ENCODE results near the gene AJM1. TPM values are rescaled to one million over a fixed set of nuclear protein-coding genes. Genes with fewer than 3 reads are reported as not detected.

The AJM1 gene
- total RNA-seq, 4 donors from 2014 or later = 0.72 to 2.5 (median 0.78) TPM

GRCh38 chr9:136814725-136815421 lies 27.4 kb upstream of the AJM1 start:
- TF ChIP-seq, protein P1, sequence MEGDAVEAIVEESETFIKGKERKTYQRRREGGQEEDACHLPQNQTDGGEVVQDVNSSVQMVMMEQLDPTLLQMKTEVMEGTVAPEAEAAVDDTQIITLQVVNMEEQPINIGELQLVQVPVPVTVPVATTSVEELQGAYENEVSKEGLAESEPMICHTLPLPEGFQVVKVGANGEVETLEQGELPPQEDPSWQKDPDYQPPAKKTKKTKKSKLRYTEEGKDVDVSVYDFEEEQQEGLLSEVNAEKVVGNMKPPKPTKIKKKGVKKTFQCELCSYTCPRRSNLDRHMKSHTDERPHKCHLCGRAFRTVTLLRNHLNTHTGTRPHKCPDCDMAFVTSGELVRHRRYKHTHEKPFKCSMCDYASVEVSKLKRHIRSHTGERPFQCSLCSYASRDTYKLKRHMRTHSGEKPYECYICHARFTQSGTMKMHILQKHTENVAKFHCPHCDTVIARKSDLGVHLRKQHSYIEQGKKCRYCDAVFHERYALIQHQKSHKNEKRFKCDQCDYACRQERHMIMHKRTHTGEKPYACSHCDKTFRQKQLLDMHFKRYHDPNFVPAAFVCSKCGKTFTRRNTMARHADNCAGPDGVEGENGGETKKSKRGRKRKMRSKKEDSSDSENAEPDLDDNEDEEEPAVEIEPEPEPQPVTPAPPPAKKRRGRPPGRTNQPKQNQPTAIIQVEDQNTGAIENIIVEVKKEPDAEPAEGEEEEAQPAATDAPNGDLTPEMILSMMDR (IDR thresholded peaks at IDR 0.05) = no peak
- no peak for DNase-seq (ENCODE audit: low spot score)
- no peak for ATAC-seq (ENCODE audit: low FRiP score)

DNA sequence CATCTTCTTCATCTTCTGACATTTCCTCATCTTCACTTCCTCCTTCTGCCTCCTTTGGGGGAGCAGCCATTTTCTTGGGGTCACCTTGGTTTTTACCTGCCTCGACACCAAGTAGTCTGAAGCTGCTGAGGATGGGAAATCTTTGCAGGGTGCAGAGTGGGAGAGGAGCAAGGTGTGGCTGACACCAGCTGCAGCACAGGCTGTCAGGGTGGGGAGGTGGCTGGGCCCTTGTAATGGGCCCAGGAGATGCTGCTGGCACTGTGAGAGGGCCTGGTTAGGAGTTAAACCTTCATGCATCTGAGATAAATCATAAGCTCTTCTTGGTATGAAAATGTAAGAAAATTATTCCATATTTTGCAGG lies 26.9 kb upstream of the AJM1 start:
- no peak for ATAC-seq (ENCODE audit: low FRiP score)
- TF ChIP-seq, protein P1 (IDR thresholded peaks at IDR 0.05) = no peak
- no peak for DNase-seq (ENCODE audit: low spot score)

DNA sequence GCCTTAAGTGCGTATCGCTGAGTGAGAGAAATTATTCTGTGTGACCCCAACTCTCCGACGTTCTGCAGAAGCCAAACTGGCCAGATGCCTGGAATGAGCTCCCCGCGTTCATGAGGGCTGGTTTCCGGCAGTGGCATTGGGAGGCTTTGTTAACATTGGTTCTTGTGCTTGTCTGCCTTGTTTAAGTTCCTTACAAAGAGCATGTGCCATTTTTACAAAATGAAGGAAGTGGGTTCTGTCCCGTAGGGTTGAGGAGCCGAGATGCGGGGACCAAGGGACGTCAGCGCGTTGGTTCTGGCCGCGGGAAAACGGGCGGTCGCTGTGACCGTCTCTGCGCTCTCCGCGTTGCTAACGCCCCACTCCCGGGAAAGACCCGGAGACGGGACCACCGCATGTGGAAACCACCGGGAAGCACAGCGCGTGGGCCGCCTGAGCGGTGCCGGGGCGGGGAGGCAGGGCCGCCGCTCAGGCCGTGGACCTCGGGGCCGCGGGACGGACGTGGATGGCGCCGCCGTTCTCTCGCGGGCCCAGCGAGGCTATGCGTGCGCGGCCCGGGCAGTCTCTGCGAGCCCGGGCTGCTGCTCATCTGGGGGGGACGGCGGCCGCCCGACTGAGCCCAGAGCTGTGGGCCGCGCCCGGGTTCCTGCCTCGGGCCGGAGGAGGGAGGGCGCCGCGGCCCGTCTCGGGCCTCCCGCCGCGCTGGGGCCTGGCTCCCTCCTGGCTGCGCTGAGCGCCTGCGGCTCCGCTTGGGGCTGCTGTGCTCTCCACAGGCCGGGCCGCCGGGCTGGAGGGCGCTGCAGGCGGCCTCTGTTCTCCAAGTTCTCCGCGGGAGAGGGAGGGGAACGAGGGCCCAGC lies 21.1 kb upstream of the AJM1 start:
- DNase-seq (ENCODE audit: low spot score) (no peak), ATAC-seq (ENCODE audit: low FRiP score) (peak; percentile 76)
- TF ChIP-seq, protein P1 (IDR thresholded peaks at IDR 0.05) = no peak

- no peak for DNase-seq (ENCODE audit: low spot score)
- TF ChIP-seq, protein P1 (IDR thresholded peaks at IDR 0.05) = no peak
- no peak for ATAC-seq (ENCODE audit: low FRiP score)
These were observed 20.3 kb upstream of the AJM1 start for GRCh38 chr9:136821826-136822544.

DNA sequence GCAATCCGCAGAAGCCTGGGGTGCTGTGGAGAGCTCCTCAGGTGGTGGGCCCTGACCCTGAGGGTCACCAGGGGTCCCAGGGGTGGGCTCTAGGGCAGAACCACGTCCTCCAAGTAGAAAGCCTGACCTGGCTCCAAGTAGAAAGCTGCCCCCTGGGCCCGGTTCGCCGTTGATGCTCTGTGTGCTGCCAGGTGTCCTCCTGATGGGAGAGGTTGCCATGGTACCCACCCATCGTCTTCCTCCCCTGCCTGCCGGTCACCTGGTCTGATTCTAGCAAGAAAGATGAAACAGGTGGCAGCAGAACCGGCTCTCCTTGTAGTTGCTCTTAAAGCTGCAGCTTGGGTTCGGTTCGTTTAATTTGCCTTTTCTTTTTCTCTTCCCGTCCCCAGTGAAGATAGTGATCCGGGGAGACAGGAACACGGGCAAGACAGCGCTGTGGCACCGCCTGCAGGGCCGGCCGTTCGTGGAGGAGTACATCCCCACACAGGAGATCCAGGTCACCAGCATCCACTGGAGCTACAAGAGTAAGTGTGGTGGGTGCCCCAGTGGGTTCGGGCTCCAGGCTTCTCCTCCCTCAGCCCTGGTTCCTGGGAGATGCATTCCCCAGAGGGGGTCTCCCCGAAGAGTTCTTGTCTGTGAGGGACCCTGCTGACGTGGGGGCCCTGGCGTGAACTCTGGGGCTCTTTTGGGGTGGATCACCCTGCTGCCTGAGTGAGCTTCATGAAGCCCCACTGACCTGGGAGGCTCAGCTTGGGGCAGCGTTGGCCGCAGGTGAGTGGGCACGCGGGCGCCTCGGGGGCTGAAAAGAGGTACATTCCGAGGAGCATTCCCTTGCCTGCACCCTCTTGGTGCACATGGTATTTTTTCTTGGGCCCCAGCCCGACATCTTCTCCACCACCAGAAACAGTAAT lies 18.9 kb upstream of the AJM1 start:
- TF ChIP-seq, protein P1 (IDR thresholded peaks at IDR 0.05) = no peak
- DNase-seq (ENCODE audit: low spot score) (no peak), ATAC-seq (ENCODE audit: low FRiP score) (no peak)

- TF ChIP-seq, protein P1 (IDR thresholded peaks at IDR 0.05) = no peak
- no peak for DNase-seq (ENCODE audit: low spot score)
- ATAC-seq (ENCODE audit: low FRiP score) = no peak
These were observed 17.6 kb upstream of the AJM1 start for GRCh38 chr9:136824496-136825225.
